GM21528 (cell line): ENCODE results near the gene PRKAR1B.
"Not testable (repeated sequence)": the region's sequence is repeated elsewhere in the genome, so short reads cannot be mapped to it uniquely, and the experiment has no call there.

Source experiments
- ATAC-seq: cut with Tn5 transposase; IDR thresholded peaks from one replicate; pipeline ENCODE4 v1.9.1; 2021; ENCODE audit warnings: mild to moderate bottlenecking, moderate library complexity; ENCODE audit not compliant: unreplicated experiment, low FRiP score

PRKAR1B gene

GRCh38 chr7:628826-629225 is 98.3 kb downstream of the PRKAR1B start:
- no peak for ATAC-seq

DNA sequence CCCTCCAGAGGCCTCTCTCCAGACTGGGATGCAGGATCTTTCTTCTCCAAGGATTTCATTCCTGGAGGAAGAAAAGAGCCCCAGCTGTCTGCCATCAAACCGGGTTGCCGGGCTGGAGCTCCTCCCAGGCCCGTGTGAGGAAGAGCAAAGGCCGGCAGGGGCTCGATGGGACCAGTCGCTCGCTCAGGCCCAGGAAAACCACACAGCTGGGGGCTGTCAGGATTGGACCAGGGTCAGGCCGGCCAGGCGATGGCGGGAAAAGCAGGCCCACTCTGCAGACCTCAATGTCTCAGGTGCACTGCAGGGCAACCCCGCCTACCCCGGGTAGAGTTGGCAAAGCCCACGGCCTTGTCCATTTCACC is 98.7 kb downstream of the PRKAR1B start:
- ATAC-seq, result no peak

- no peak for ATAC-seq
Observed at GRCh38 chr7:627661-628401, 99.2 kb downstream of the PRKAR1B start.

GRCh38 chr7:625376-625971 is 101.6 kb downstream of the PRKAR1B start:
- ATAC-seq, result no peak

GRCh38 chr7:623464-623863 is 103.6 kb downstream of the PRKAR1B start:
- ATAC-seq, result no peak

DNA sequence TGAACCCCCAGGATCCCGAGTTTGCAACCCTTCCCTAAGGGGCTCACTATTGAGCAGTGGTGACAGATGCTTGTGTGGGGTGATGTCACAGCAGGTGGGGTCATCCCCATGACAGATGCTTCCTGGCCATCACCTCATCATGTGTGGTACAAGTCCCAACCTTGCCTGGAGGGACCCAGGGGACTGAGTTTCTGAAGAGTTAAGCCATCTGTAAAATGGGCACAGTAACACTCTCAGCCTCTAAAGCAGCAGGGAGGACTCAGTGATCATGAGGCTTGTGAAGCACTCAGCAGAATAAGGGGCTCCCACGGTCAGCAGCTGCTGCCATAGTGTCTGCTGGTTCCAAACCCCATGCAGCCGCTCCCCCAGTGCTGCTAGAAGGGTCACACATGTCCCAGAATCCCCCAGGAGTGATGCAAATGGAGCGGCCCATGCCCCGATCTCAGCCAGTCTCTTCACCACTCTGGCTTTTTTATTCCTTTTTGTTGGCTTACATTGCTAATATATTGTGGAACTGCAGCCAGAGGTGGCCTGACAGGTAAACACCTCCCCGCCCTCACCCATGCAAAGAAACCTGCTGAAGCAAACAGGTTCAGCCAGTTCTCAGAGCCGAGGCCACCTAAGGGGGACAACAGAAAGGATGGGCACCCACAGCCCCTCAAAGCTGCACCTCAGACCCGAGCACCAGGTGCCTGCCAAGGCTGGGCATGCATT is 105.4 kb downstream of the PRKAR1B start:
- ATAC-seq, result no peak

DNA sequence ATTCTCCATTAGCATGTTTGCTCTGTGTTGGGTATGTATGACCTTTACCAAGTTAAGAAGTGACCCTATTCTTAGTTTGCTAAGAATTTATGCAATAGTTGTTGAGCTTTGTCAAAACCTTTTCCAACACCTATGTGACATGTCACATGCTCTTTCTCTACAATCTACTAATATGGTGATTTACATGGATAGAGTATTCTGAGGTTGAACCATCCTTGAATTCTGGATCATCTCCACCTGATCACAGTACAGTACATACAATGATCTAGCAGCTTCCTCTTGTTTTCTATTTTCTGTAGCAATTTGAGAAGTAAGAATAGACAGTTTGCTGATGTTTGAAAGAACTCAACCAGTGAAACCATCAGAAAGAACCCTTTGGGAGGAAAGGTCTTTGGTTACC is 106.2 kb downstream of the PRKAR1B start:
- no peak for ATAC-seq

DNA sequence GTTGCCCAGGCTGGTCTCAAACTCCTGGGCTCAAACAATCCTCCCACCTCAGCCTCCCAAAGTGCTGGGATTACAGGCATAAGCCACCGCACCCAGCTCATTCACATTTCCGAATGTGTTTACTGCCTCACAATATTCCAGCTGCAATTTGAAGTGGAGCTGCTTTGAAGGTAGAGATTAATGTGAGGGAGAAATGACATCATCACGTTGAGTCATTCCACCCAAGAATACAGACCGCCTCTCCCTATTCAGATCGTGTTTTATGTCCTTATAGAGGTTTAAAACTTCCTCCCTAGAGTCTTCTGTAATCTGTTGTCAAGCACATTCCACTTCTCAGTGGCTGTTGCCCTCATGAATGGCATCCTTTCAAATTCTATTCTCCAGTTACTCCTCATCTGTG is 107.0 kb downstream of the PRKAR1B start:
- no peak for ATAC-seq

- ATAC-seq, result no peak
Observed at GRCh38 chr7:619368-619840, 107.7 kb downstream of the PRKAR1B start.

DNA sequence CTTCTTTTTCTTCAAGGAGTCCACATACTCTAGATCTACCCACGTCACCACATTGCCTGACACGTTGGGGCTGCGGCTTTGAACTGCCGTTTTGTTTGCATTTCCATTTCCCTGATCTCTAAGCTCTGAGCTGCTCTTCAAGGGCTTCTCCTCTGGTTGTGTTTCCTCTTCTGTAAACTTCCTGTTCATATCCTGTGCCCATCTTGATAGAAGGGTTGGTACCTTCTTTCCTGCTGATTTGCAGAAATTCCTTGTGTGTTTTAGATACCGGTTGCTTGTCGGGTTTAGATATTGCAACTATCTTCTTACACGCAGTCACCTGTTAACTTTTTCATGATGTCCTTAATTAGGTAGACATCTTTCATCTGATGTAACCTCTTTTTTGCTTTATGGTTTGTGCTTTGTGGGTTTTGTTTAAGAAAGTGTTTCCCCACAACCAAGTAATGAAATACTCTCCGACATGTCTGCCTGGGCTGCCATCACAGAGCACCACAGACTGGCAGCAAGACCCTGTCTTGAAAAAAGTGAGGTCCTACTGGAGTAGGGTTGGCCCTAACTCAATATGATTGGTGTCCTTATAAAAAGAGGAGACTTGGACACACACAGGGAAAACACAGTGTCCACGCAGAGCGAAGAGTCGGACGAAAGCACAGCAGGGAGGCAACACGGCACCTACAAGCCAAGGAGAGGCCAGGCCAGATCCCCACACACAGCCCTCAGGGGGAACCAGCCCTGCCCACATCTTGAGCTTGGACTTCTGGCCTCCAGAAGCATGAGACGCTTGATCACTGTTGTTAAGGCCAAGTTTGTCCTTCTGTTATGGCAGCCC is 108.3 kb downstream of the PRKAR1B start:
- no peak for ATAC-seq

- ATAC-seq, result no peak
Observed at GRCh38 chr7:617614-618538, 109.2 kb downstream of the PRKAR1B start.

GRCh38 chr7:613442-614140 is 113.5 kb downstream of the PRKAR1B start:
- ATAC-seq, result no peak

DNA sequence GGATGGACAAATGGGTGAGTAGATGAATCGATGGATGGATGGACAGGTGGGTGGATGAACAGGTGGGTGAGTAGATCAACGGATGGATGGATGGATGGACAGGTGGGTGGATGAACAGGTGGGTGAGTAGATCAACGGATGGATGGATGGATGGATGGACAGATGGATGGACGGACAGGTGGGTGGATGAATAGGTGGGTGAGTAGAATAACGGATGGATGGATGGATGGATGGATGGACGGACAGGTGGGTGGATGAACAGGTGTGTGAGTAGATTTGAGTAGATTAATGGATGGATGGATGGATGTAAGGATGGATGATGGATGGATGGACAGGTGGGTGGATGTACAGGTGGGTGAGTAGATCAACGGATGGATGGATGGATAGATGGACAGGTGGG is 115.2 kb downstream of the PRKAR1B start:
- not testable (repeated sequence) for ATAC-seq

DNA sequence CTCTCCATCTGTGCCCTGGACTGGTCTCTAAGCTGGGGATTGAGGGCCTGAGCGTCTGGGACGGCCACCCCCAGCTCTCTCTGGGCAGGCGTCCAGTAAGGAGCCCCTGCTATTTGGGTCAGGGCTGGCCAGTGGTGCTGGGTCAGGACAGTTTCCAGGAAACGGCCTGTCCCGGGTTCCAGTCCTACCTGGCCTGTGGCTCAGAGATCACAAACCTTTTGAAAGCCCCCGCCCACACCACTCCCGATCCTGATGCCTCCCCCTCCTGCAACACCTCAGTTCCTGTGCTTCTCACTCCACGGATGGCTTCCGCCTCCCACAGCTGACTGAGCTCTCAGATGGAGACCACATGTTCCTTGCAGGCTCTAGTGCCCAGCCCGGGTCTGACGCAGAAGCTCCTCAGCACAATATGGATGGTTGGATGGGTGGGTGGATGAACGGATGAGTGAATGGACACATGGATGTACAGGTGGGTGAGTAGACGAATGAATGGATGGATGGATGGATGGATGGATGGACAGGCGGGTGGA is 115.7 kb downstream of the PRKAR1B start:
- ATAC-seq, result no peak

DNA sequence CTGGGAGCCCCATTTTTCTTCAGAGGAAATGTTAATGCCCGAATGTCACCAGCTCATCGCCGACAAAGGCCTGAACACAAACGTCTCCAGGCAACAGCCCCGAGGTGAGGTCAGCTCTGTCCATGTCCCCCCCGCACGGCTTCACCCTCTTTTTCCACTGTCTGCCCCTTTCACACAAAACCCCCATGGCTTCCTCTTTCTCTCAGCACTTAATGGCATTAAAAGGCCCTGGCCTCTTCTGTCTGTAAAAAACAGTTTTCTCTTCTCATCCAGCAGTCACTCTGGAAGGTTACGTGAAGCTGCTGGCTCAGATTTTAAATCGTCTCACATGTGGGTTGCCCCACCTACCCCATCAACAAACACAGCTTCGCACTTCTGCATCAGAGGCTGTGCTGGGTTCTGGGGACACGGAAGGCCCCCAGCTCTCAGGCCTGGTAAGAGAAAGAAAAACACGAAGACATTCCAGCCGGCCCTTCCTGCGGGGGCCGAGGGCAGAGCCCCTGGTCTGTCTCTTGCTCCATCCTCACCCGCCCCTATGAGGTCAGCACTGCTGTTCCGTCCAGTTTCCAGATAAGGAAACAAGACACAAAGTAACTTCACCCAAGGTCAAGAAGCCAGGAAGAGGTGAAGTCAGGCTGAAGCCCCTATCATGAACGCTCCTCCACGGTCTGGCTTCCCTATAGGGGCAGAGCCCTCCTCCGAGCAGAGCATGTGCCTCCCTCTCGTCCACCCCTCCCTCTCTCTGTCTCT is 116.4 kb downstream of the PRKAR1B start:
- no peak for ATAC-seq

DNA sequence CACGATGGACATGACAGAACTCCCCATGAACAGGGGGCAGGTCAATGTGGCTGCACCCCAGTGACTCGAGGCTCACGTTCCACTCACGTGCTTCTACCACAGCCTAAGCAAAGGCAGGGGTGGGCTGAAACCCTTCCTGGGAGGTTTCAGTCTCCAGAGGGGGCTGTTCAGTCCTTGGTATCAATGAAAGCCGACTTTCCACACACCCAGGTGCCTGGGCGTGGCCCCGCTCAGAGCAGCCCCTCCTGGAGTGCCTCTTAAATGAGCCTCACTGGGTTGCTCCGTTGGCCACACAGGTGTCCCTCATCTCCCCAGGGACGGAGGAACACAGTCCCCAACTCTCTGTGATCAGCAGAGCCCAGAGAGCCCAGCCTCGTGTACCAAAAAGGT is 116.9 kb downstream of the PRKAR1B start:
- no peak for ATAC-seq

GRCh38 chr7:609365-609764 is 117.7 kb downstream of the PRKAR1B start:
- ATAC-seq, result no peak

GRCh38 chr7:608954-609353 is 118.1 kb downstream of the PRKAR1B start:
- ATAC-seq, result no peak
